Right renal pelvis (tissue), 4 donors: ENCODE measurements around the gene RELT. TPM values are rescaled to one million over a fixed set of nuclear protein-coding genes. Genes with fewer than 3 reads are reported as not detected.

Experiments
- DNase-seq, 4 donors: peaks; one replicate each; pipeline ENCODE4 v3.0.0-alpha.2; 2013; ENCODE audit warnings: low read depth in 4 of 4, low spot score in 3 of 4, missing footprints in 1 of 4
- polyA plus RNA-seq, 4 donors: library from polyadenylated mRNA; unstranded; fragments of 120-200 nt; gene quantifications; one replicate each; pipeline ENCODE4 v1.2.1, GENCODE V29; 2013; ENCODE audit not compliant: insufficient read length in 4 of 4

RELT gene, protein sequence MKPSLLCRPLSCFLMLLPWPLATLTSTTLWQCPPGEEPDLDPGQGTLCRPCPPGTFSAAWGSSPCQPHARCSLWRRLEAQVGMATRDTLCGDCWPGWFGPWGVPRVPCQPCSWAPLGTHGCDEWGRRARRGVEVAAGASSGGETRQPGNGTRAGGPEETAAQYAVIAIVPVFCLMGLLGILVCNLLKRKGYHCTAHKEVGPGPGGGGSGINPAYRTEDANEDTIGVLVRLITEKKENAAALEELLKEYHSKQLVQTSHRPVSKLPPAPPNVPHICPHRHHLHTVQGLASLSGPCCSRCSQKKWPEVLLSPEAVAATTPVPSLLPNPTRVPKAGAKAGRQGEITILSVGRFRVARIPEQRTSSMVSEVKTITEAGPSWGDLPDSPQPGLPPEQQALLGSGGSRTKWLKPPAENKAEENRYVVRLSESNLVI
- 1 to 10 TPM; 3.0 to 4.2 (median 3.2) TPM for polyA plus RNA-seq

DNA sequence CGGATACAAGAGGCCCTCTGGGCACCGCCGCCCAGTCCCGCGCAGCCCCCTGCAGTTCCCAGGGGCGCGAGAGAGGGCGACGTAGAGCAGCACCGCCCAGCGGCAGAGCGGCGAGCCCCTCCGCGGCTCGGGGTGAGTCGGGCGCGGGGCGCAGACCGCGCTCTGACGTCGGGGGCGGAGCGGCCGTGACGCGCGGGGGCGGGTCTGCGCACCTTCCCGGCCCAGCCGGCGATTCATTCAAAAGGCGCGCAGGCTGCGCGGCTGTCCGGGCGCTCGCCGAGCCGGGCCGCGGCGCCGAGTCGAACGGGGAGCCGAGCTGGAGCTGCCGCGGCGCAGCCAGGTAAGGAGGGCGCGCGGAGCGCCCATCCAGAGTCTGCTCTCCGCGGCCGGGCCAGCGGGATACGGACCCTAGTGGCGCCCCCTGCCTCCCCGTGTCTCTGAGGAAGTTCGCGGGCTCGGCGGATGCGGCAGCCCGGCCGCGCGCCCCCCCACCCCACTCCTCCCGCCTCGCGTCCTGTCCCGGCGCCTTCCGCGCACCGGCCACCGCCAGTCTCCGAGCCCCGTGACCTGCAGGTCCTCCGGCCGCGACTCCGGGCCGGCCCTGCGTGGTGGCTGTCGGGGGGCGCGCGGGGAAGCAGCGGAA is at the start of gene RELT:
Gene RELT (plus strand): TSS at position 240 of the 643 bp plus-strand sequence. CDS start 12,738 bp downstream, outside the sequence.
- DNase-seq = peak; percentile 80 to 86 (median 84)

DNA sequence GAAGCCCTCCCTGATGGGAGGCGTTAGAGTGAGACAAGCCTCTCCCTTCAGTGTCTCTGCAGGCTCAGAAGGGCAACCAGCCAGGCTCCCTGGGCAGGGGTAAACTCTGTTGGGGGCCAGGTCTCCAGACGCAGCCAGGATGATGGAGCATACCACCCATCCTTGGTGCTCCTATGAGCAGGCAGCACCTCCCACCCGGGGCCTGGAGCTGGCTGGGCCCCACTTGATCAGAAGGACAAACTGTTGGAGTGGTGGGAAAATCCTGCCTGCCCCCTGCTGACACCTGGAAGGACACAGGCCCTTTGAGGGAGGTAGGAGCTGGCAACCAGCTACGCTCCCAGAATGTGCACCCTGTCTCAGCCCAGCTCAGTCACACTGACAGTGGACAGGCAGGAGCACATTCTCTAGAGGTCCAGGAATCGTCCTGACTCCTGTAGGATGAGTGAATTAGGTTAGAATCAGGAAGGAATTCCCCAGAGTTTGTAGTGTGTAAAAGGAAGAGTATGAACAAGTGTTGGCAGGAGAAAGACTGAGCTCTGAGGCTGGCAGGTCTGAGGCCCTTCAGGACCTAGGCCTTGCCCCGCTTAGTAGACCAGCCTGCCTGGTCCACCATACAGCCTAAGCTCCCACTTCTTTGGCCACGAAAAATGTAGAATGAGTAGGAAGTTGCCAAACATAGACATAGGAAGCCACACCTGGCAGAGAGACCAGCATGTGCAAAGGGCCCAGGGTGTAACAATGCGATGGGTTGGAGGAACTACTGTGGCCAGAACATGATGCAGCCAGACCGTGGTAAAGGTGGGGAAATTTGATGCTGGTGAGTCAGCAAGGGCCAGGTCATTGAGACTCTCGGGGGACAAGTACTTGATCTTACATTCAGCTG is 49.0 kb upstream of the RELT start:
- DNase-seq = no peak

DNA sequence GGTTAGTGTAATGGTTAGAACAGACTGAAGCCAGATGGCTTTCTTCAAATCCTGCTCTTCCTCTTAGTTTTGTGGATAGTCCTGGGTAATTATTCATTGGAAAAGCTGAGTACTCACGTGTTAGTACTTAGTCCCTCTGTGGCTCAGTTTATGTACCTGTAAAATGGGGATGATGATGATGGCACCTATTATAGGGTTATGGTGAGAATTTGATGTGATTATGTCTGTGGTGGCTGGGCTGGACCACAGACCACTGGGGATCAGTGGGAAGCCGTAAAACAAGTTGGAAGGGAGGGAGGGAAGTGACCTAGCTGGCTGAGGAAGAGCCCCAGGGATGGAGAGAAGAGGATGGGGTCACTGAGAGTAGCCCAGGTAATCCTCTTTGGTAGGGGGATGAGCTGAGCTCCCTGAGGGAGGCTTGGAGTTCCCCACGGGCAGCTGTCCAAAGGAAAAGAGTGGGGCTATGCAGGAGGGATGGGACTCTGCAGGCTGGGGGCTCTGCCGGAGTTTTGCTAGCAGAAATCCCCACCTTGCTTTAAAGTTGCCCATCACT is 48.3 kb upstream of the RELT start:
- no peak for DNase-seq

DNA sequence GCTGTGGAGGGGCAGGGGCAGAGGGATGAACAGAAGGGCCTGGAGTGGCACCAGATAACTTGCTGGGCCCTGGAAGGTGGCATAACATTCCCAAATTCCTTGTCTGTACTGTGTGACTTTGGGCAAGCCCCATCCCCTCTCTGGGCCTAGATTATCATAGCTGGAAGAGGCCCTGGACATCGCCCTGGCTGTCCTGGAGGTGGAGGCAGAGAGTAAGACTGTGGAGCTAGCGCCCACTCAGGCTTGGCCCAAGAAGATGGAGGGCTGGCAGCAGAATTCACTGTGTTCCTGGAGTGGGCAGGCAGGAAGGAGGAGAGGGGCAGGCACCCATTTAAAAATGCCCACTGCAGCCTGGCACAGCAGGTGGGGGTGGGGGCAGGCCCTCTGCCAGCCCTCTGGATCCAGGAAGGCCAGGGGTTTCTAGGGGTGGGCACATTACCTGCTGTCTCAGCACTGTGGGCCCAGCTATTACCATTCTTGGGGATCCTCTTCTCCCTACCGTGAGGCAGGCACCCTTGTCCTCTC is 45.6 kb upstream of the RELT start:
- no peak for DNase-seq

DNA sequence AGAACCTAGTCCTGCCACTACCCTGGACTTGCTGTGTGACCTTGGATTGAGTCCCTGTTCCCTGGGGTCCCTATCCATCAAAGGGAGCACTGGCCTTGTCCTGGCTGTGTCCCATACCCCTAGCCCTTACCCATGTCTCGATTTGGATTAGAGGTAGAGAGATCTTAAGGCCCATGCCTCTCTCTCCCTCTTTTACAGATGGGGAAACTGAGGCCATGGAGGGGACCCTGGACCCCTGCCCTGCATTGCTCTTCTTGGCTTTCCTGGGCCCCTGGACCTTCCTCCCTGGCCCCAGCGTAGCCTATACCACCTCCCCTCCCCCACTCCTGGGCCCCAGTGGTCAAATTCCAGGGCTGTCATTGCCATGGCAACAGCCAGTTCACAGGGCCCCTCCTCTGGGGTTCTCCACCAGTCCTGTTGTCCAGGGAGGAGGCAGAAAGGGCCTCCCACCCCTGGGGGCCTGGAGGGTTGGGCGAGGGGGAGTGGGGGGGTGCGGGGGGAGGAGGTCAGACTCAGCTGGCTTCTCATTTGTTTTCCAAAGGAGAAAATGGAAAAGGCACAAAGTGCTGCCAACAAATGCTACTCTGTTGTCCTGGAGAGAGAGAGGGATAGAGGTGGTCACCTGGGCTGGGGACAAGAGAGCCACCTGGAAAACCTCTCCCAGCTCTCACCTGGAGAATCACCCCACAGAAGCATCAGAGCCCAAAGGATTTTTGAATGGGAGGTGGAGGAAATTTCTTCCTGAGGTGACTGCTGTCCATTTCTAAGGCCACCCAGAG is 44.9 kb upstream of the RELT start:
- peak in 1 of 4 donors; percentile 83 for DNase-seq

DNA sequence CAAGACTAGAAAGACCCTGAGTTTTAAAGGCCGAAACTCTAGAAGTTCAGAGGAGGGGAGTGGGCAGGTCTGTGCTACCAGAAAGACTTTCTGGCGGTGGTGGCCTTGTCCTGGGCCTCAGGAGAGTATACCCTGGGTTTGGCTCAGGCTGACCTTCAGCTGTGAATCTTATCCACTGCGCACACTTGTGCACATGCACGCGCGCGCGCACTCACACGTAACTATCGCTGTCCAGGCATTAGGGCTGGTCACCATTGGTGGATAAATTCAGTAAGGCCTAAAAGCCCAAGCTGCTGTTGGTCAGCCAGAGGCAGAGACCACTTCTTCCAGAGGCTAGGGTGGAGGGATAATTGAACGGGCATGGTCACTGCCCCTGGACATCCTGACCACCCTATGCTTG is 43.0 kb upstream of the RELT start:
- no peak for DNase-seq

DNA sequence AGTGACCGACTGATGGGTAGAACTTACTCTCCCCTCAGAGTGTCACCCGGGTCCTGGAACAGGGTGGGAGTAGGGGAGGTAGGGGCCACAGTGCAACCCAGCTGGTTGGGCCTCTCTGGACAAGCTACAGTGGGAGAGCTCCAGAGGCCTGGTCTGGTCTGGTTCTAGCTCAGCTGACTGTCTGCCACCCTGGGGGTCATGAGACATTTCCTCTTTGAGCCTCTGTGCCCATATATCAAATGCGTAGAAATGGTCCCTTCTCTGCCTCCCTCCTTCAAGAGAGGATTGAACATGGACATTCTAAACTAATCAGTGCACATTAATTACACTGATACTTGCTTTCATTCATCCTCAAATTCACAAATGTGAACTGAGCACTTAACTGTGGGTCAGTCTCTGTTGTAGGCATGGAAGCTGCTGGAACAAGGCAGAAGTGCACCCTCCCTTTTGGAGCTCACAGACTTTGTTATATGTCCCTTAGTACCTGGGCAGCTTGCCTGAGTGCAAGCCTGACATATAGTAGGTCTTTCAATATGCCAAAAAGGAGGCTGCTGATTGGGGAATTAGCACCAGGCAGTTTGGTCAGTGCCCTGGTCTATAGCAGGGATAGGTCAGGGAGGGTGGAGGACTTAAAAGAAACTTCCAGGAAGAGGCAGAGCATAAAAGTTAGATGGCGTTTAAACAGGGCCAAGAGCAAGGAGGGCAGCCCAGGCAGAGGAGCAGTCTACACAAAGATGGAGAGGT is 42.4 kb upstream of the RELT start:
- no peak for DNase-seq

DNA sequence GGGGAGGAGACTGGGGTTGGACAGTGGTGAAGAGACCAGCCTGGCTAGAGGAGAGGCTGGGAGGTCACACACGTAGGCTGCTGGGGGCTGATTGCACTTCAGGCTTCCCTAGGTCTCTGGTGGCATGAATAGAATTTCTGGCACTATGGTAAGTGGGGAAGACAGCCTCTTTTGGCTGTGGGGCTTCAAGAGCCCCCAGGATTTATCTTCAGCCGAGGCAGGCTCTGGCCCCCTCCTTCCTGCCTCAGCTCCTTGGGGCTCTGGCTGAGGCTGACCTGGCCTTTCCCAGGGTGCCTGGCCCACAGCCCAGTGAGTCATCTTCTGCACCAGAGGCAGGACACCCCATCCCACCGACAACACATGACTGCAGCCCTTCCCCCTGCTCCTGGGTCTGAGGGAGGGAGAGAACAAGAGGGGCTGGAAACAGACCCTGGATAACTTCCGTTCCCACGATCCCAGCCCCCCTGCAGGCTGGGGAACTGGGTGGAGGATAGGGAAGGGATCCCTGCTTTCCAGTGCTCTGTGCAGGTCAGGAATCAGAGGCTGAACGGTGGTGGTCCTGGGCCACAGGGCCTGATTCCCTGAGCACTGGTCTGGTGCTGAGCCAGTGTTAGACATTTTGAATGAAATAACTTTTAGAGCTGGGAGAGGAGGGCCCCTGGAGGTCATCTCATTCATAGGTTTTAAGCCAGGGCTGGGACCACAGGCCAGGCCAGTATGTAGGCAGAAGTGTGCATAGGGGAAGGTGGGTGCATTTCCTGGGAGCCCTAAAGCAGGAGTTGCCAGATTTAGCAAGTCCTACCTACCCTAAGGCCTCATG is 41.6 kb upstream of the RELT start:
- DNase-seq = no peak

DNA sequence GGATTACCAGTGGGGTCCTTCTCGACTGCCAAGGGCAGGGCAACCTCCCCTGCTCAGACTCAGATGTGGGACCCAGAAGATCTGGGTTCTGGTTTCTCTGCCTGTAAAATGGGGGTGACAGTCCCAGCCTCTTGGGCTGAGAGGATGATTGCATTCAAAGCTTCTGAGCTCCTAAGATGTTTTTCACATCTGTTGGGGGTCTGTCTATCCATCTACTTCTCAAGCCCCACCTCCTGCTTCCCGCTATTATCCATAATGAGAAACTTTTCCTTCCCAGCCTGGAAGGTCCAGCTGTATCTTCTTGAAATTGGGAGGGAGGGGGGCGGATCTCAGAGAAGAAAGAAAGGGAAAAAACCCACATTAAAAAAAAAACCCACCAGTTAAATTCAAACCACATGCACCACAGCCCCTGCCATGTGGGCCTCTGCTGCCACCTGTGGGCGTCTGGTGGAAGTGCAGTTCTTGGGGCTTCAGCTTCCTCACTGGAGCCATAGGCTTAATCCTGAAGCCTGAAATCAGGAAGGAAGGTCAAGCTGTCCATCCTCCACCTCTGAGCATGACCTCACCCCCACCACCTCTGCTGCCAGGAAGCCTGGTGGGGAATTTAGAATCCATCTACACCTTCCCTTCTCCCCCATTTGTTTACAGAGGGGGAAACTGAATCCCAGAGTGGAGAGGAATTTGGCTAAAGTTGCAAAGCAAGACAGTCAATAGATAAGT is 40.8 kb upstream of the RELT start:
- peak in 3 of 4 donors; percentile 79 to 84 (median 82) for DNase-seq

DNA sequence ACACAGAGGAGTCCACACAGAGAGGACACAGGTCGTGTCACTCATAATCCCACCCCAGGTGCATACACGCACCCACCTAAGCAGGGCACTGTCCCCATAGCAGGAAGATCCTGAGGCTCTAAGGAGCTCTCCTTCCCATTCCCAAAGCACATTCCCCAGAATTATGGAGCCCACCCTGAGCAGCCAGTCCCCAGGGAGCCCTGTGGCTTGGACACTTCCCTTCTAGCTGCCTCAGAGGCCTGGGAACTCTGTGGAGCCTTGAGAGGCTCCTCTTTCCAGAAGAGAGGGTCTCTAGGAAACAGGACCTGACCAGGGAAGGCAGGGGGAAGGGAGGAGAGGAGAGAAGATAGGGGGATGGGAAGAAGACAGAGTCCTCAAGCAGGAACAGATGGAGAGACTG is 38.4 kb upstream of the RELT start:
- DNase-seq = no peak

DNA sequence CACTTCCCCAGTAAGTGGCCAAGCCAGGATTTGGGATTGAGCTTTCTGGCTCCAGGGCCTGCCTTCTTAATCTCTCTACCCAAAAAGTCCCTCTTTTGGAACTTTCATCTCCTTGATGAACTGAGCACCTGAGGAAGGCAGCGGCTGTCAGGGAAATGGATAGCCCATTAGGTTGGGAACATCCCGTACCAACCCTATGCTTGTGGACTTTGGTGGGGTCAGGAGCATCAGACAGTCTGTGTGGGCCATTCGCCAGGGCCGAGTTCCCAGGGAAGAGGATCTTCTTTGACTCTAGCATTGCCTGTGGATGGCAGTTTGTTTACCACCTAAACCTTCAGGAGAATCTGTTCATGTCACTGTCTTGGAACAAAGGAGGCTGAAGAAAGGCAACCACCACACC is 37.9 kb upstream of the RELT start:
- DNase-seq = no peak

DNA sequence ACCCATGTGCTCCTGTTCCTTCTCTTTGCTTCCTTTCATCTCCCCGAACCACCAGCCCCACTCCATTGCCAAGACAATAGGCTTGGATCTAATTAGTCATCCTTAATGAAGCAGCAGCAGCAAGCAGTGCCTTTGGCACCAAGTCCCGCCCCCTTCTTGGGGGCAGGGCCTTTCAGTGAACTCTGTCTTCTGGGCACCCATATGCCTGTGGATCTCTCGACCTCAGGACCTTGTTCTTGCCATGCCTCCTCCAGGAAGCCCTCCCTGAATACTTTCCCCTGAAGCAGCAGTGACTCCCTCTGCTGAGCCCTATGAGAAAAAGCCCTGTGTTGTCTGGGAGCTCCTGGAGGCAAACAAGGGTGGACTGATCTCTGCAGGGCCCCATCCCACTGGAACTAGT is 36.0 kb upstream of the RELT start:
- DNase-seq = no peak

DNA sequence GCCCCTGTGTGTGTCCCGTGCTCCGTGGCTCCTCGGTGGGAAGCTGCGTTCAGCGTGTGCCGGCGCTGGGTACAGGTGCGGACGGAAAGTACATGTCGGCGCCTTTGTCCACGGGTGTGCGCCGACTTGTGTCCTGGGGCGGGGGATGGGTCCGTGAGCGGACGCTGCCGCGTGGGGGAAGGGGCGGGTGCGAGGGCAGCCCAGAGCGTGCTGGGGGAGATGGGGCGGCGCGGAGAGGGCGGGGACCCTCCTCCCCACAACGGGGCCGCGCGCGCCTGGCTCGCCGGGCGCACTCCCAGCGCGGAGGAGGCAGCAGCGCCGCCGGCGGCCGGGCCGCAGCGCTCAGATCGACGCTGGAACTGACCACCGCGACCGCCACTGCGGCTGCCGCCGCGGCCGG is 33.6 kb upstream of the RELT start:
- DNase-seq = no peak

DNA sequence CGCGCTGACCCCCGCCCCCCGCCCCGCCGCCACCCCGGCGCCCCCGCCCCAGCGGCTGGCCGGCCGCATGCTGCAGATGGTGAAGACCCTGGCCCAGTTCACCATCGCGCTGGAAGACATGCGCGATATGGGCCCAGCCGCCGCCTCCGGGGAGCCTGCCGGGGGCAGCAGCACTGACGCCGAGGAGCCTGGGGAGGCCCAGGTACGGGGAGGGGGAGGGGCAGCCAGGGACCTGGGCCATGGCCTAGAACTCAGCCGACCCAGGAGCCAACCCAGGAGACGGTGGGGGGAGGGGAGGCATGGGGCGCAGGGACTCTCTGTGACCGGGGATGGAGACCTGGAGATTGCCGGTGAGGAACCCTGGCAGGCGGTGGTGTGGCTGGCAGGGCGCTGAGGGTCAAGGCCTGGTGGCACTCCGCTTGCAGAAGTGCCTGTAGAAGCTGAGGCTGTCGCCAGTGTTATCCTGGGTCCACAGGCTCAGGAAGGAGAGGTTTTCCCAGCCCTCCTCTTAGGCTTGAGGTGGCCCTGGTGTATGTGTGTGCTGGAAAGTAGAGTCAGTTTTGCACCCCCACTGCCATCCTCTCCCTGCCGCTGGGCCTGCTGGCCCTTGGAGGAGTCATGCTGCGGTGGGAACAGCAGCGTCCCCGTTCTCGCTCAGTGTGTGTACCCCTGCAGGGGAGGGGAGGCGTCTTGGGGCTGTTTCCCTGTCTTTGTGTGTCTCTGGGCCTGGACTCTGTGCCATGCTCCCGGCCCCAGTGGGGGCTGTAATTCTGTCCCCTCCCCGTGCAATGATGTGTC is 32.9 kb upstream of the RELT start:
- DNase-seq = no peak

DNA sequence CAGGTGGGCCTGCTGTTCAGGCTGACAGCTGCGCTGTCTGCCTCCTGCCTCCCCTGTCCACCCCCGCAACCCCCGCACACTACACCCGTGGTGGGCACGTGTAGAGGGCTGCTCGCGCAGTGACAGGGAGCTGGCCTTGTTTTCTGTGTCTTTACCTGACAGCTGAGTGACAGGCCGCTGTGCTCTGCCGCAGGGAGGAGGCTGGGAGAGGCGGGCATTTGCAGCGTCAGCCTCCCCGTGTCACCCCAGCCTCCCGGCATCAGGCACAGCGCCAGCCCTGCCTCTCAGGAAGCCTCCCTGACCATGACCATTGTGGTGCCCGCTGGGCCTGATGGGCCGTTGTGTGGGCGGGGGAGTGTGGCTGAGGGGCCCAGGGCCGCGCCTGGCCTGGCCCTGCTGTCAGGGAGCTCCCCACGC is 32.0 kb upstream of the RELT start:
- DNase-seq = no peak

DNA sequence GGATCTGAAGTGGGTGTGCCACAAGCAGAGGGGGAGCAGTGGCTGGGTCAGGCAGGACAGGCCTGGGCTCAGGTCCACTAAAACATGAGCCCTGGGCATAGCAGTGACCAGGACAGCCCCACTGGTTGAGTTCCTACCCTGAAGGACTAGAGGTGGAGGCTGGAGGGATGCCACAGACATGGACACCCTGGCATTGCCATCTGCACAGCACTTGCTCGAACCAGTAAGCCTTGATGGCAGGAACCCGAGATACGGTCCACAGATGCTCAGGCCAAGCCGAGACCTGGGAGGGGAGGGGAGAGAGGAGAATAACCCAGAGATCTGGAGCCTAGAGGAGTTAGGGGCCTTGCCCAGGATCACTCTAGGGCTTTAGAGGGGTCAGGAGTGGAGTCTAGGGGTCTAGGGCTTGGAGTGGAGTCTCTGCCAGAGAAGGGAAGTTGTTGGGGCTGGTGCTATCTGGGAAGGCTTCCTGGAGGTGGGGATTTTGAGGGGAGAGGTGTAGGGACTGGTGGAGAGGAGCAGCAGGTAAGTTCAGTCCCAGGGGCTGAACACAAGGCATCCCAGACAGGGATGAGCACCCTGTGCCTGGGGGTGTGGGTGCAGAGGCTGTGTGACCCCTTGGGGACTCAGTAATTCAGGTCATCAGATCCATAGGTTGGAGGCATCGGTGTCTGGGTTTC is 30.6 kb upstream of the RELT start:
- DNase-seq = no peak
